H1 (cell line): Measurements from ENCODE around the gene SLC66A3. TPM values are rescaled to one million over a fixed set of nuclear protein-coding genes. Genes with fewer than 3 reads are reported as not detected.

ENCODE experiments used
- CTCF ChIA-PET: fragments of 300-600 bp; sonication (Branson Sonifier 250); formaldehyde crosslinking; loops from one replicate; lab custom pipeline; 2021; ENCODE audit not compliant: partially characterized antibody; lab: Charles Lee
- POLR2A ChIA-PET: fragments of 300-600 bp; sonication (Branson Sonifier 250); formaldehyde crosslinking; loops from one replicate; lab custom pipeline; 2021; ENCODE audit warnings: inconsistent platforms; ENCODE audit not compliant: partially characterized antibody; lab: Charles Lee
- DNase-seq, 2 experiments: peaks; one replicate each; pipeline versions ENCODE4 v3.0.0 to v3.0.0-alpha.2; 2010 to 2022; ENCODE audit warnings: low spot score in 2 of 2, low read depth in 1 of 2, mixed read lengths in 1 of 2
- FAIRE-seq: peaks from 2 replicates; lab custom pipeline; 2011; peaks lifted over from hg19 to GRCh38; lab: Jason Lieb, UNC
- H2AFZ ChIP-seq: 2 replicates; pipeline ENCODE4 v1.8.1; 2012; ENCODE audit warnings: low read length, inconsistent platforms
- H2AK5ac ChIP-seq: 2 replicates; pipeline ENCODE4 v1.6.1; 2013; ENCODE audit warnings: low read depth, low read length
- H2BK120ac ChIP-seq: replicated peaks from 2 replicates; pipeline ENCODE3; 2013; ENCODE audit warnings: low read depth, low read length, inconsistent platforms
- H2BK12ac ChIP-seq: 2 replicates; pipeline ENCODE4 v1.6.1; 2013; ENCODE audit warnings: low read depth, low read length
- H2BK15ac ChIP-seq: 2 replicates; pipeline ENCODE4 v1.6.1; 2013; ENCODE audit warnings: low read length
- H2BK20ac ChIP-seq: 2 replicates; pipeline ENCODE4 v1.6.1; 2013; ENCODE audit warnings: low read length
- H2BK5ac ChIP-seq: 2 replicates; pipeline ENCODE4 v1.6.1; 2013; ENCODE audit warnings: low read depth, low read length
- H3K14ac ChIP-seq: 2 replicates; pipeline ENCODE4 v1.6.1; 2013; ENCODE audit warnings: inconsistent platforms; ENCODE audit not compliant: insufficient read length
- H3K18ac ChIP-seq: 2 replicates; pipeline ENCODE4 v1.6.1; 2013; ENCODE audit warnings: low read length; ENCODE audit errors: extremely low read depth
- H3K23ac ChIP-seq: 2 replicates; pipeline ENCODE4 v1.6.1; 2013; ENCODE audit warnings: inconsistent platforms; ENCODE audit not compliant: insufficient read length
- H3K23me2 ChIP-seq: 2 replicates; pipeline ENCODE4 v1.6.1; 2013; ENCODE audit warnings: low read depth, low read length
- H3K27ac ChIP-seq: 2 replicates; pipeline ENCODE4 v1.6.1; 2011; ENCODE audit warnings: low read depth, low read length, inconsistent platforms
- H3K27me3 ChIP-seq, 4 experiments: replicated peaks in 1 of 4; 1 replicate in 1 of 4; 2 replicates in 3 of 4; pipeline versions ENCODE4 v1.6.1 to v1.8.1; 2011 to 2013; ENCODE audit warnings: low read length in 3 of 4, mild to moderate bottlenecking in 3 of 4, inconsistent platforms in 2 of 4, mixed read lengths in 2 of 4, moderate library complexity in 1 of 4; ENCODE audit not compliant: control insufficient read depth in 3 of 4, insufficient read depth in 3 of 4; ENCODE audit errors: extremely low read depth in 1 of 4
- H3K36me3 ChIP-seq, 4 experiments: 2 replicates each; pipeline versions ENCODE4 v1.6.1 to v1.8.1; 2011 to 2013; ENCODE audit warnings: mild to moderate bottlenecking in 4 of 4, low read length in 3 of 4, moderate library complexity in 2 of 4, control low read depth in 1 of 4, inconsistent platforms in 1 of 4; ENCODE audit not compliant: insufficient read depth in 4 of 4, control insufficient read depth in 2 of 4
- H3K4ac ChIP-seq: replicated peaks from 2 replicates; pipeline ENCODE3; 2013; ENCODE audit warnings: low read length, low read depth, mixed read lengths, inconsistent platforms; ENCODE audit not compliant: insufficient read length
- H3K4me1 ChIP-seq, 4 experiments: replicated peaks in 1 of 4; 1 replicate in 1 of 4; 2 replicates in 3 of 4; pipeline versions ENCODE4 v1.6.1 to v1.8.1; 2011 to 2013; ENCODE audit warnings: low read length in 3 of 4, inconsistent platforms in 2 of 4, mixed read lengths in 1 of 4; ENCODE audit not compliant: insufficient read depth in 4 of 4, control insufficient read depth in 3 of 4
- H3K4me2 ChIP-seq, 2 experiments: 2 replicates each; pipeline versions ENCODE4 v1.6.1 to v1.8.1; 2011 to 2013; ENCODE audit warnings: low read depth in 2 of 2, low read length in 2 of 2, control low read depth in 1 of 2, inconsistent platforms in 1 of 2, mild to moderate bottlenecking in 1 of 2; ENCODE audit not compliant: insufficient read depth in 1 of 2
- H3K4me3 ChIP-seq, 4 experiments: fragments of 200-600, 300-600 bp in 1 of 4; sonication (generic), shearing (Covaris generic), sonication (Bioruptor Twin) in 1 of 4; 2 replicates each; pipeline versions ENCODE4 v1.5.1 to v1.8.1; 2011 to 2016; ENCODE audit warnings: low read length in 4 of 4, low read depth in 3 of 4, control low read depth in 2 of 4, inconsistent platforms in 2 of 4, mild to moderate bottlenecking in 2 of 4, mixed read lengths in 1 of 4, moderate library complexity in 1 of 4; ENCODE audit not compliant: insufficient read depth in 2 of 4; ENCODE audit errors: extremely low read depth in 1 of 4
- H3K56ac ChIP-seq: replicated peaks from 2 replicates; pipeline ENCODE3; 2013; ENCODE audit warnings: low read depth, mild to moderate bottlenecking, mixed read lengths, low read length, inconsistent platforms; ENCODE audit not compliant: insufficient read length
- H3K79me1 ChIP-seq: 2 replicates; pipeline ENCODE4 v1.6.1; 2013; ENCODE audit warnings: low read depth, low read length, control low read depth
- H3K79me2 ChIP-seq, 2 experiments: 2 replicates each; pipeline versions ENCODE4 v1.6.1 to v1.8.1; 2012 to 2013; ENCODE audit warnings: low read length in 2 of 2, mild to moderate bottlenecking in 2 of 2, inconsistent platforms in 1 of 2; ENCODE audit not compliant: insufficient read depth in 2 of 2, control insufficient read depth in 1 of 2
- H3K9ac ChIP-seq, 4 experiments: replicated peaks in 1 of 4; 1 replicate in 1 of 4; 2 replicates in 3 of 4; pipeline versions ENCODE4 v1.6.1 to v1.8.1; 2011 to 2013; ENCODE audit warnings: low read depth in 3 of 4, low read length in 3 of 4, control low read depth in 2 of 4, mild to moderate bottlenecking in 2 of 4, moderate library complexity in 2 of 4, inconsistent platforms in 1 of 4; ENCODE audit errors: extremely low read depth in 1 of 4
- H3K9me3 ChIP-seq, 2 experiments: 2 replicates each; pipeline versions ENCODE4 v1.6.1 to v1.8.1; 2012 to 2013; ENCODE audit warnings: mild to moderate bottlenecking in 2 of 2, moderate library complexity in 2 of 2, control low read depth in 1 of 2, inconsistent platforms in 1 of 2, low read depth in 1 of 2, low read length in 1 of 2, mixed read lengths in 1 of 2; ENCODE audit not compliant: insufficient read depth in 2 of 2
- H4K20me1 ChIP-seq, 2 experiments: replicated peaks in 1 of 2; 2 replicates each; pipeline versions ENCODE3 to v1.8.1; 2011 to 2013; ENCODE audit warnings: inconsistent platforms in 2 of 2, low read length in 2 of 2, mild to moderate bottlenecking in 1 of 2; ENCODE audit not compliant: insufficient read depth in 2 of 2, control insufficient read depth in 1 of 2
- H4K5ac ChIP-seq: 2 replicates; pipeline ENCODE4 v1.6.1; 2013; ENCODE audit warnings: low read length, low read depth, mixed read lengths, inconsistent platforms; ENCODE audit not compliant: insufficient read length
- H4K8ac ChIP-seq: 2 replicates; pipeline ENCODE4 v1.8.0; 2013; ENCODE audit warnings: mild to moderate bottlenecking, moderate library complexity, low read length, inconsistent platforms; ENCODE audit not compliant: insufficient read depth; ENCODE audit errors: extremely low read depth
- H4K91ac ChIP-seq: replicated peaks from 2 replicates; pipeline ENCODE3; 2013; ENCODE audit warnings: low read length, mixed read lengths, inconsistent platforms; ENCODE audit not compliant: insufficient read length
- CBX8 ChIP-seq: fragments of 300-800, 300-1000 bp; sonication (generic); IDR thresholded peaks from 2 replicates; pipeline ENCODE4 v1.7.1; 2016; ENCODE audit warnings: low read depth, low read length, borderline replicate concordance
- CHD2 ChIP-seq: IDR thresholded peaks from 2 replicates; pipeline ENCODE4 v1.6.1; 2012; ENCODE audit warnings: low read length, improper control_type of control experiment
- CREB1 ChIP-seq: IDR thresholded peaks from 2 replicates; pipeline ENCODE4 v1.6.1; 2012; ENCODE audit warnings: inconsistent platforms
- CTBP2 ChIP-seq: IDR thresholded peaks from 2 replicates; pipeline ENCODE4 v1.7.0; 2011; ENCODE audit warnings: borderline replicate concordance, mild to moderate bottlenecking, moderate library complexity, mixed read lengths, low read length; ENCODE audit not compliant: insufficient read depth, insufficient read length
- EGR1 ChIP-seq: IDR thresholded peaks from 2 replicates; pipeline ENCODE4 v1.6.1; 2011; ENCODE audit warnings: low read depth, low read length, borderline replicate concordance
- EZH2 ChIP-seq: fragments of 200-600 bp; sonication (generic); IDR thresholded peaks from 2 replicates; pipeline ENCODE4 v1.7.1; 2012; ENCODE audit warnings: low read depth, mild to moderate bottlenecking, moderate library complexity, low read length, inconsistent platforms; ENCODE audit not compliant: severe bottlenecking
- FOSL1 ChIP-seq: IDR thresholded peaks from 2 replicates; pipeline ENCODE4 v1.6.1; 2011; ENCODE audit warnings: mild to moderate bottlenecking, low read depth, low read length, moderate library complexity; ENCODE audit not compliant: insufficient read depth
- GABPA ChIP-seq: IDR thresholded peaks from 2 replicates; pipeline ENCODE4 v1.6.1; 2011; ENCODE audit warnings: mild to moderate bottlenecking, low read length, moderate library complexity, borderline replicate concordance; ENCODE audit not compliant: insufficient read depth
- POU5F1 ChIP-seq: IDR thresholded peaks from 2 replicates; pipeline ENCODE4 v1.6.1; 2011; ENCODE audit warnings: low read depth, mild to moderate bottlenecking, low read length, moderate library complexity
- RNF2 ChIP-seq: fragments of 200-900, 300-1000 bp; sonication (generic); IDR thresholded peaks from 2 replicates; pipeline ENCODE4 v1.7.1; 2016; ENCODE audit warnings: borderline replicate concordance, low read depth, mild to moderate bottlenecking, antibody characterized with exemption, low read length; ENCODE audit not compliant: poor library complexity, severe bottlenecking; ENCODE audit errors: missing control alignments
- SIX5 ChIP-seq: IDR thresholded peaks from 2 replicates; pipeline ENCODE4 v1.6.1; 2011; ENCODE audit warnings: mild to moderate bottlenecking, low read depth, low read length
- WGBS, 2 experiments: shearing (Covaris generic) in 1 of 2; methylation state at CpG; one replicate each; pipeline versions ENCODE4 v1.1.6 to v1.1.7; 2013 to 2015; ENCODE audit warnings: low lambda C conversion rate in 2 of 2, mixed read lengths in 2 of 2, inconsistent platforms in 1 of 2, low coverage in 1 of 2, missing lambda C conversion rate in 1 of 2; ENCODE audit not compliant: insufficient replicate concordance in 2 of 2, insufficient coverage in 1 of 2, insufficient read length in 1 of 2; ENCODE audit errors: extremely low coverage in 1 of 2, missing lambda C conversion rate in 1 of 2; 5-methylcytosine and 5-hydroxymethylcytosine counted together
- polyA plus RNA-seq, 7 experiments: library from polyadenylated mRNA; depleted of rRNA in 3 of 7; stranded (reverse) in 5 of 7; unstranded in 2 of 7; fragments of >200 nt in 5 of 7; fragments of 200-250 nt in 2 of 7; gene quantifications; 1 replicate in 5 of 7; 2 replicates in 1 of 7; 4 replicates in 1 of 7; pipeline versions ENCODE4 v1.2.1 to v1.2.3, GENCODE V29; 2011 to 2013; ENCODE audit warnings: missing spikeins in 2 of 7, mixed read lengths in 2 of 7
- total RNA-seq: library from RNA; stranded (reverse); fragmentation: NEBNext Ultra II Directional; extraction: Animal tissue kit (Norgen Biotek cat#: 25700); gene quantifications from 2 replicates; pipeline ENCODE4 v1.2.1, GENCODE V29; 2021

The SLC66A3 gene
- total and polyA plus RNA-seq, 2 of the 8 experiments (the other 6 are each of a cell fraction or from before 2014, with no cell fraction given), result 8.7 to 27.8 TPM

GRCh38 chr2:11132036-11132671 is 23.1 kb upstream of the SLC66A3 start:
- Histone ChIP-seq H3K4me1 (peaks cover 3 to 11% (median 6%) of the 10 kb centered on the region in 4 experiments), H4K5ac (no peak overlapping the region), H3K56ac (no peak overlapping the region), H3K23me2 (peaks cover 6% of the 10 kb centered on the region; the same call in 1 of the 2 replicates), H4K8ac (0 out of 2 replicates have a peak overlapping the region, but pooled peaks have one; percentile 65), H3K14ac (no peak overlapping the region), H3K9me3 (no peaks in the 10 kb centered on the region), H4K91ac (peak overlapping the region; percentile 68), H2AFZ (peak overlapping the region; percentile 93), H3K36me3 (no peaks in the 10 kb centered on the region), H3K9ac (no peak overlapping the region), H2BK12ac (peak overlapping the region; percentile 84), H3K27ac (no peak overlapping the region; the same call in 1 of the 2 replicates), H3K4ac (peak overlapping the region; percentile 36), H2AK5ac (no peak overlapping the region), H2BK15ac (peak overlapping the region; percentile 72; the same call in 1 of the 2 replicates), H3K4me3 (peak overlapping the region in 1 of 4 experiments; percentile 64; a peak in 1 of 8 replicates), H2BK120ac (no peak overlapping the region), H3K4me2 (peak overlapping the region in 1 of 2 experiments; percentile 82; a peak in 3 of 4 replicates), H4K20me1 (no peaks in the 10 kb centered on the region), H2BK5ac (no peak overlapping the region)
- FAIRE-seq (no peak), DNase-seq (no peak)
- POLR2A ChIA-PET, result interaction anchor here (0.7 to 3.1 kb wide), 6 partner anchors 8 to 213 kb away, joined by 3 to 20 read pairs (median 4); partner anchors contain the start of genes ROCK2 and SLC66A3
- 85% methylated on average over 19 of the region's 19 CpGs; no CpG with 5 or more reads in 1 of the 2 experiments for WGBS, 2 experiments
- CTCF ChIA-PET, result interaction anchor here (0.5 to 7.8 kb wide), 105 partner anchors 10 to 612 kb away, joined by 3 to 111 read pairs (median 5); partner anchors contain the start of genes KCNF1 and SLC66A3
- no peak for TF ChIP-seq RNF2
- no peak for TF ChIP-seq EGR1
- TF ChIP-seq POU5F1, result no peak
- no peak for TF ChIP-seq CHD2
- TF ChIP-seq CTBP2, result no peak
- no peak for TF ChIP-seq FOSL1
- TF ChIP-seq EZH2, result no peak
- no peak for TF ChIP-seq SIX5
- no peak for TF ChIP-seq CREB1
- no peak for TF ChIP-seq CBX8
- no peak for TF ChIP-seq GABPA
- TF ChIP-seq, all 59 proteins: peak for 0
- Histone ChIP-seq H3K79me1 (no peaks in the 10 kb centered on the region), H2BK20ac (peak overlapping the region; percentile 90), H3K27me3 (no peaks in the 10 kb centered on the region; a peak in 2 of 7 replicates), H3K23ac (no peak overlapping the region), H3K18ac (peak overlapping the region; percentile 24; the same call in 1 of the 2 replicates), H3K79me2 (no peaks in the 10 kb centered on the region)
